GM18867 (cell line): Measurements from ENCODE around the gene BANF1.

Source experiments
- ATAC-seq: cut with Tn5 transposase; IDR thresholded peaks from one replicate; pipeline ENCODE4 v1.9.1; 2021; ENCODE audit warnings: mild to moderate bottlenecking, moderate library complexity; ENCODE audit not compliant: unreplicated experiment

Gene BANF1

DNA sequence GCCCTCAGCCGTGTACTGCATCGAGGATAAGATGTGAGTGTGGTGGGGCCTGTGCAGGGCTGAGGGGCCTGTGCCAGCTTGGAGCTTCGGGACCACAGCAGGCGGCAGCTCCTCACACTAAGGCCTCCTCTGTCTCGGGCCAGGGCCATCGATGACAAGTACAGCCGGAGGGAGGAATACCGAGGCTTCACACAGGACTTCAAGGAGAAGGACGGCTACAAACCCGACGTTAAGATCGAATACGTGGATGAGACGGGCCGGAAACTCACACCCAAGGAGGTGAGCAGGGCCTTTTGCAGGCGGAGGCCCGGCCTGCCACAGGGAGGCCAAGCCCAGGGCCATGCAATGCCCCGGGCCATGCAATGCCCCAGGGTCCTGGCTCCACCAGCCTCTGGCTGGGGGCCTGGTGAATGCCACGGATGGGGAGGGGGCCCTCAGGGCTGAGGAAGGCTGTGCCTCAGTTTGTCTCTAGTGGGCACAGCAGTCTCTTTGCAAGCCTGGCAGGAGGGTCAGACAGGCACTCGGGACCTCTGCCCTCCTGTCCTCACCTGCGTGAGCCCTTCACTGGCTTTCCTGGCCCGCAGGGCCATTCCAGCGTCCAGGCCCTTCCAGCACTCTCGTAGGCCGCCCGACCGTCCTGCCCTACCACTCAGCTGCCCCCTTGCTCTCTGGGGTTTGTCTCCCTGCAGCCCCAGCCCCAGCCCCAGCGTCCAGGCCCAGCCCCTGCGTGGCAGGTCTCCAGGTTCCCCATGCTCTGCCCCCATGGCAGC lies 24.5 kb upstream of the BANF1 start:
- no peak for ATAC-seq

DNA sequence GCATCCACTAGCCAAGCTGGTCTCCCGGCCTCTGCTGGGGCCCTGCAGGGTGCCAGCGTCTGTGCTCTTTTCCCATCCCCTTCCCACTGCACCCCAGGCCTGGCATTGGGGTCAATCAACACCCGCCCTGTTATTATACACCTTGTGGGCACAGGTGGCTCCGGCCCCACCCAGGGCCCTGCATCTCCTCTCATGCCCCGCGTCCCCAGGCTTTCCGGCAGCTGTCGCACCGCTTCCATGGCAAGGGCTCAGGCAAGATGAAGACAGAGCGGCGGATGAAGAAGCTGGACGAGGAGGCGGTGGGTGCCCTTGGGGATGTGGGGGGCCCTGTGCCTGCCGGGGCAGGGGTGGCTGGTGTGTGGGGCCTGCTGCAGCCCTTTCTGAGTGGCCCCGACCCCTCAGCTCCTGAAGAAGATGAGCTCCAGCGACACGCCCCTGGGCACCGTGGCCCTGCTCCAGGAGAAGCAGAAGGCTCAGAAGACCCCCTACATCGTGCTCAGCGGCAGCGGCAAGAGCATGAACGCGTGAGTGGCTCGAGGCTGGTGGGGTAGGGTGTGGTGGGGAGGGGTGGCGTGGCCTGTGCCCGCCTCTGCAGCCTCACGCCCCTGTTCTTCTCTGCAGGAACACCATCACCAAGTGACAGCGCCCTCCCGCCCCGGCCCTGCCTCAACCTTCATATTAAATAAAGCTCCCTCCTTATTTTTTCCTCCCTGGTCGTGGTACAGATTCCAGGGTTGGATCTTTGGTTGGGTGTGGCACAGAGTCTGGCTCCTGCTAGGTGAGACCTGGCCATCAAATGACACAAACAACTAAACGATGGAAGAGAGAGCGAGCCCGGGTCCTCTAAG lies 23.7 kb upstream of the BANF1 start:
- ATAC-seq = no peak

DNA sequence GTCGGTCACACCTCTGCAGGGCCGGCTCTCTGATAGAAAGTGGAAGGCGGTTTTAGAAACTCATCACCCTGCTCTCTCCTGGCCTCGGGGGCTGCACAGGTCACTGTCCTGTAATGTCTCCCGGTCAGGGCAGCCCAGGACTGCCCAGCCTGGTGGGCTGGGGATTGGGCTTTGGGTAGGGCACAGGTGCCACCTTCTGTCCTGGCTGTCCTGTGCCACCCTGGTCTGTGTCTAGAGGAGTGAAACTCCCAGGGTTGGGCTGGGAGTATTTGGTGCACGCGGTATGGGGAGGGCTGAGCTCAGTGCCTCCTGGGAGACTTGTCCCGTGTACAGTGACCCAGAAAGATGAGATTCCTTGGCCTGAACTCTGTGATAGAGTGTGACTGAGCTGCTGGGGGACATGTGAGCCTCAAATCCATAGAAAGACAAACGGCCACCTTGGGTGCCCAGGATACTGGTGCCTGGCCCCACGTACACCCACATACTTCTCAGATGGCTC lies 23.0 kb upstream of the BANF1 start:
- no peak for ATAC-seq

DNA sequence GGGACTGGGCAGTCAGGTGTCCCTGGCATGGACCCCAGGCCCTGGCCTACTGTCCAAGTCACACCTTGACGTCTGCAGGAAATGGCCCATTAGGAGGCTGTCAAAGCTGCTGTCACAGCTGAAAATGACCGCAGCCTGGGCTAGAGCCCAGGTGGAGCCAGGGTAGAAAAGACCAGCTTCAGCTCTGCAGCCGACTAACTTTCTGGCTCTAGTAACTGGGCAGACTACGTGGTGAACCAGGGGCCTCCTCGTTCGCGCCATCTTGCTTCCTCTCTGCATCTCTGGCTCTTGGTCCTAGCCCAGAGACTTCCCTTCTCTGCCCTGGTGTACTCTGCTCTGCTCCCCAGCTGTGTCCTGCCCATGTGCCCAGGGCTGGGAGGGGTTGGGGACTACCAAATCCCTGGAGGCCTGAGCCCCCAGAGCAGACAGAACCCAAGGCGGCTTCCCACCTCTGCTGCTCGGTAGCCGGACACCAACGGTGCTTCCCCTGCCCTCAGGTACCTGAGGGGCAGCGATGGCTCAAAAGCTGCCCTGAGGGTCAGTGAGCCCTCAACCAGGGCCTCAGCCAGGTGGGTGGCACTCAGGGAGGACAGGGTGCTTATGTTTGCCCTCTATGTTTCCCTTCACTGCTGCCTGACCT lies 21.1 kb upstream of the BANF1 start:
- no peak for ATAC-seq

DNA sequence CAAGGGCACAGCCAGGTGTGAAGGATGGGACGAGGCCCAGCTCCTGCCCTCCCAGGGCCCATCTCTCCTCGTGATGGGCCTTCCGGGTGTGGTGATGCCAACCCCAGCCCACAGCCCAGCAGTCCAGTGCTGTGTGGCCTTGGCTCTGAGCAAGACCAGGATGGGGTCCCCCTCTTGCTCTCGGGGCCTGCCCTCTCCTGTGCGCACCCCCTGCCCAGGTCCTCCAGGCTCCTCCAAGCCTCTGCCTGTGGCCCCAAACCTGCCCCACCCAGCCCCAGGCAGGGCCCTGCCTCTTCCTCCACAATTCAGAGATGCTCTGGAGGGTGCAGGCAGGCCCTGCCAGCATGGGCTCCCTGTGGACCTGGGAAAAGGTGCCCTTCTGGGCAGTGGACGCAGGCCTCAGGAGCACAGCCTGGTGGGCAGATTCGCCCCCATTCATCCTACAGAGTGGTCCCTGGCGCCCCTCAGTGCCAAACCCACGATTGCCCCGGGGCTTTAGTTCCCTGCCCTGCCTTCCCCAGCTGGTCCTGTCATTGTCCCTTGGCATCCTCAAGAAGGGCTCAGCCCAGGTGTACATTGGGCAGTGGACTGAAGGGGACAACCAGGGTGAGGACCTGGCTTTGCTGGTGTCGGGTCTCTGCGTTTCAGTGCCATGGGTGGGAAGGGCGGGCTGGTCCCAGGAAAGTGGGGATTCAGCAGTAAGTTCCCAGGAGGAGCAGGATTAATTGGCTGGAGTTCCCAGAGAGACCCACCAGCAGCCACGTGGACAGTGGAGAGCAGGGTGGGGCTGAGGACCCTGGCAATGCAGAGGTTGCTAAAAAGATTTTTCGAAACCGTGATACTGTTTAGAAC lies 20.1 kb upstream of the BANF1 start:
- ATAC-seq = no peak

DNA sequence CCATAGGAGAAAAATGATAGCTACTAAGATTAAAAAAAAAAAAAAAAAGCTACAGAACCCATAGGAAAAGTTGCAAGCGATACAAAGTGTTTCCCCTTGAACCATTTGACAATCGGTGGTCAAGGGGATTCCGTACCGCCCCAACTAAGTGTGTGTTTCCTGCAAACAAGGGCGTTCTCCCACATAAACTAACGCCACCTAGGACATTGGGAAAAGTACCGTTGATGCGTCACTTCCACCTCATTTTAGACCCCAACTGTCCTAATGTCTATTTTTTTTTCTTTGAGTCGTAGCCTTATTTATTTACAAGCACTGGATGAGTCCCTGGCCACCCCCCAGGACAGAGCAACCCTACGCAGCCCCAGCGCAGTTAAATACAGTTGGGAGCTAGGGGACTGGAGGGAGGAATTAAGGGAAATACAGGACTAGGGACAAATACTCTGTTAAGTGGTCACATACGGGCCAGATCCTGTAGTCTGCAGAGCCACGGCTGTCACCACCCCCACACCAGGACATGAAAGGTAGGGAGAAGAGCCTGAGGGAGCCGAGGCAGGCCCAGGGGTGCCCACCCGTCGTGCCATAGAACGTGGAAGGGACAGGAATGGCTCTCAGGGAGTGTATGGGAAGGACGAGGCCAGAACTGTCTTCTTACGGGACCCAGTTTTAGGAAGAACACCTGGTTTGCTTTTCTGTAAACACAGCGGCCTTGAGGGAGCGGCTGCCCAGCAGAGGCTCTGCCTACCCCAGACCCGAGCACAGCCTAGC lies 19.3 kb upstream of the BANF1 start:
- no peak for ATAC-seq

DNA sequence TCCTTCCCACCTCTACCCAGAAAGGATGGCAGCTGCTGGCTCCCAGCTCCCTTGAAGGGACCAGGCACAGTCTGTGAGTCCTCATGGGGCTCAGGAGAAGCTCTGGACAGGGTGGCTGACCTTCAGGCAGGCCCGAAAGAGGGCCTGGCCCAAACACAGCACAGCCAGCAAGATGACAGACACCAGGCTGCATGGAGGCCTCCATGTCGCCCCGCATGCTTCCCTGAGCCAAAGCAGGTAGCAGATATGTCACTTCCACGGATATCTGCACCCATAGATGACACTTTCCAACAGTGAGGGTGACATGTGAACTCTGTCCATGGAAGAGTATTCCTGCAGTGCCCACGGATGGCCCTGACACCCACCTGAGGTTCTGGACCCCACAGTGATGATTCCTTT lies 18.7 kb upstream of the BANF1 start:
- no peak for ATAC-seq

DNA sequence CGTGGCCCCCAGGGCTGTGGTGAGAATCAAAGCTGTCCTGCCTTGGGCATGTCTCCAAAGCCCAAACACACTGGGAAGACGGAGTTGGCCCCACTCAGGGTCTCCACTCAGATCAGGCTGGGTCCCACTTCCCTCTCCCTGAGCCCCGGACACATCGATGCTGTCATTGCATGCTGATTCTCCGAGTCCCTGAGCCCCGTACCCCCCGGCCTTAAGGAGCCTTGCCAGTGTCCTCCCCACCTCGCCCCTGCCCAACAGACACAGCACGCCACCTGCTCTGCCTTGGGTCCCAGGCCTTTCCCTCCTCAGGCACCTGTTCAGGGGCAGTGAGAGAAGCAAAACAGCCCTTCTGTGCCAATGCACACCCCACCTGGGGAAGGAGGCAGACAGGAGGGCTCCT lies 15.0 kb upstream of the BANF1 start:
- no peak for ATAC-seq

DNA sequence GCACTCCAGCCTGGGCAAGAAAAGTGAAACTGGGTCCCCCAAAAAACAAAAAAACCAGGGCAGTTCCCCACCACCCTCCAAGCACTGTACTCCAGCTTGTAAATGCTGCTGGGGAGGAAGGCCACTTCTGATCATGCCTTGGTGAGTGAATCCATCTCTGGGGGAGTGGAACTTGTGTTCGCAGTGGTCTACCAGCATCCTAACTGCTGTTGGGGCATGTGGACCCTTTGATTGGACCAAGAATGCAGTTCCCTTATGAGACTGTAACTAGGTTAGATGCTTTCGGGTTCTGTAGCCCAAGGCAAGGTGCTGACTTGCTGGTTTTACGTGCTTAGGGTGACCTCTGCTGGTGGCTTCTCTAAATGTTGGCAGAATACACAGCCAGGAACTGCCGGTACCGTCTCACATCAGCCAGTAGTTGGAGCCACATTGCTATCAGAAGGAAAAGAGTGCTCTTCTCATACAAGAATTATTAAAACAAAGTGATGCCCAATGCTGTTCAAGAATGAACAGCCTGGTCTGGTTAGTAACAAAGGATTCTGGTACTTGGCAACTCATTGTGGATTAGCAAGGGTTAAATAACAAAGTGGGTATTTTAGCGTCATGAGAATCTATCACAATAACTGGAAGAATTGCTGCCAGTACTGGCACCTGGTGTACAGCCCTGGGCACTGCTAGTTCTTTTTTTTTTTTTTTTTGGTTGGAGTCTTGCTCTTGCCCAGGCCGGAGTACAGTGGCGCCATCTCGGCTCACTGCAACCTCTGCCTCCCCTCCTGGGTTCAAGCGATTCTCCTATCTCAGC lies 13.3 kb upstream of the BANF1 start:
- ATAC-seq = peak; percentile 93

DNA sequence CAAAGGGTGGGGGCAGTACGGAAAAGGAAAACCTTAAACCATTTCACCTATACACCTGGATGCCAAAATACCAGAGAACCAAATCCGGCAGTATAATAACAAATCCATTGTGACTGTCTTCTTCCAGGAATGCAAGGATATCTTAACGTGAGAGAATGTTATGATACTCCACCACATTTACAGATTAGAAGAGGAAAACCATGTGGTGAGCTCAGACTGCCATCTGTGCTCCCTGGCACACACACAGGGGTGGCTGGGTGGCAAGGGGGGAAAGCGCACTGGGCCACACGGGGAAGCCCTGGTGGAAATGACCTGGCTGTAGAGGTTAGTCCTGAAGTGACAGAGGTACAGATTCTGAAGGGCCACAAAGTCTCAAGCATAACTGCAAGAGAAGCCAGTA lies 10.2 kb upstream of the BANF1 start:
- no peak for ATAC-seq

DNA sequence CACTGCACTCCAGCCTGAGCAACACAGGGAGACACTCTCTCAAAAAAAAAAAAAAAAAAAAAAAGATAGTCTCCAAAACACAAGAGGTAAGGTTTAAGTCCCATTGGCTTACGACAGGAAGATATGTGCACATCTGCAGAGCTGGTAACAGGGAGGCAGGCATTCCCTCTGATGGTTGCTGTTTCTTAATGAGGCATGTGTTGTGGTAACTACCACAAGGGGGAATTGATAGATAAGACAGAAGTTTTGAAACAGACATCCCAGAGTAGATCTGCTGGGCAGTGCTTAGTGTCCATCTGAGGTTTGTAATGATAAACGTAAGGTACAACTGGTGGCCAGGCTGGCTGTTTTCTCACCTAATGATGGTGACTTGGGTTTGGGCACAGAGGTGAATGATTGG lies 5.0 kb upstream of the BANF1 start:
- ATAC-seq = no peak

DNA sequence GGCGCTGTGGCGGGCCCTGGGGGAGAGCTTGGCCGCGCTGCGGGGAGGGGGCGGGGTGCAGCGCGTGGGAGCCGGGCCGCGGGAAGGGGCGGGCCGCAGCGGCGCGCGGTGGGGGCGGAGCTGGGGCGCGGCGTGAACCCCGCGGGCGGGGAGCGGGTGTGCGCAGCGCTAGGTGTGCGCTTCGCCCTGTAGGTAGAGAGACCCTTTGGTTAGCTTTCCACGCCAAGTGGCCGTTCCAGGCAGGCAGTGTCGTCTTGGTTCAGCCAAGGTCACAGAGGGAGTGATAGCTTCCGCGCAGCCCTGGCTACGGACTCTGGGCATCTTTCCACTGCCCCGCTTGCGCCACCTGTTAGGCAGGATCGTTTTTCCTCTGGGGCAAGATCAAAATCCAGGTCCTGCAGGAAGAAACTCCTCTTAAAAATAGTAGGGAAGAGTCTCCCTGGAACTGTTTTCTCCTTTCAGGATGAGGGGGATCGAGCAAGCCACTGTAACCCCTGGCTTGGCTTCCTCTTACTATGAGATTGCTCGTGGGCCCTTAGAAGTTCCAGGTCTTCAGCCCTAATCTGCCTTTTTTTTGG lies 434 bp downstream of the BANF1 start:
- peak; percentile 55 for ATAC-seq

DNA sequence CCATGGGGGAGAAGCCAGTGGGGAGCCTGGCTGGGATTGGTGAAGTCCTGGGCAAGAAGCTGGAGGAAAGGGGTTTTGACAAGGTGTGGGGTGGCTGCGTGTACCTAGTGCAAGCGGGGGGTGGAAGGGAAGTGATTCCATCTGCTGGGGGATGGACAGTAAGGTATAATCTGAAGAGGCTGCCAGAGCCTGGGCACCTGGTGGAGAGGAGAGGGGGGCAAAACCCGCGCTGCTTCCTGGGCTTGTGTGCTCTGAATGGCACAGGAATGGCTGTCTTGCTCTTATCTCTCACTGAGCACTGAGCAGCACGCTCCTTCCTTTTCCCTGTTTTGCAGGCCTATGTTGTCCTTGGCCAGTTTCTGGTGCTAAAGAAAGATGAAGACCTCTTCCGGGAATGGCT lies 988 bp downstream of the BANF1 start:
- ATAC-seq = no peak

DNA sequence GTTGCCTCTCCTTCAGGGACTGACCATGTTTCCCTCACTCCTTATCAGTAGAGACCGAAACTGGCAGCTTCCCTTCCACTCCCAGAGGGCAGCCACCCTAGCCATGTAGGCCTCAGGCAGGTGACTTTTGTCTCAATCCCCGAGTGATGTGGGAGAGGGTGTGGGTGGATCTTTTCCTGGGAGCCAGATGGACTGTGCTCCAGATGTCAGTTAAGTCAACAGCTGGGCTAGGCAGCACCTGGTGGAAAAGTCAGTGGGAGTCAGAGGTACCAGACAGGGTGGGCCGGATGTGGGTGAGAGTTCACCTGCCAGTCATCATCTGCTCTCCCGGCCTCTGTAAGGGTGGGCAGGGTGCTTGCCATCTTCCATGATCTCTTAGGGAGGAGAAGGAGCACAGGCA lies 1.9 kb downstream of the BANF1 start:
- no peak for ATAC-seq

DNA sequence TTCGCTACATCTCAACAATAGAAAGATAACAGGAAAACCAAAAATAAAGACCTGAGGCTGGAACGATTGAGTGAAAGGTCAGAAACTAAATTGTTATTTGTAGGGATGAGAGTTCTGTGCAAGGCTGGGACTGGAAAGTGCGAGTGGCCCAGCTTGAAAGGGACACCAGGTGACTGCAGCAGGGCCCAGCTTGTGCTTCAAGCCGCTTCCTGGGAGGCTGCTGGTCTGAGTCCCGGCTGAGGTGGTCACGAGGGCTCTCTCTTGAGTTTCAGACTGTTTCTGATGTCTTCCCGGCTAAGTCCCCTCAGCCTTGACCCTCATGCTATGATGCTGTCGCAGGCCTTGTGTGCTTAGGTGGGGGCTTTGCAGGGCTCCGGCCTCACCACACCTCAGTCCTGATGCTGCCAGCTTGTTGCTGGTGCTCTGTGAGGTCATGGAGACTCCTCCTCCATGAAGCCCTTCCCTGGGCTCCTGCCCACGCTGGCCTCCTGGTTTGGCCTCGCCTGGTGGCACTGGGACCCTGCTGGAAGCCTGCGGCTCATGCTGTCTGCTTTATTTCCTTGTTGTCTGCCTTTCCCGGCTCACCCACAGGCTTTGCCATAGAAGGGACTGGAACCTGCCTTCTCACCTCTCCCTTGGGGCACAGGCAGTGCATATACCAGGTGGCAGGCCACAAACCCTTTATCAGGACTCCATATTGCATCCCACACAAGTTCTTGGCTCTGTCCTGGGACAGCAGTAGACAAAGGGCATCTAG lies 4.0 kb downstream of the BANF1 start:
- ATAC-seq = no peak

DNA sequence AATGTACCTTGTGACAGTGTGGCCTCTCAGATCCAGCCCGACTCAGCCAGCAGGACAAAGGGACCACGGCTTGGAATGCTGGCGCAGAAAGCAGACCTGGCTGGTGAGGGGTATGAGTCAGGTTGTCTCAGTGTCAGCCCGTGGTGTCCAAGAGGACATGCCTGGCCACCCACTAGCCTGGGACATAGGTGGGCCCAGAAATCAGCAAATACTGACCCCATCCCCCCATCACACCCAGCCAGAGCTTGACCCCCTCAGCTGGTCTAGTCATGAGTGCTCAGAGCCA lies 4.5 kb downstream of the BANF1 start:
- ATAC-seq = no peak

DNA sequence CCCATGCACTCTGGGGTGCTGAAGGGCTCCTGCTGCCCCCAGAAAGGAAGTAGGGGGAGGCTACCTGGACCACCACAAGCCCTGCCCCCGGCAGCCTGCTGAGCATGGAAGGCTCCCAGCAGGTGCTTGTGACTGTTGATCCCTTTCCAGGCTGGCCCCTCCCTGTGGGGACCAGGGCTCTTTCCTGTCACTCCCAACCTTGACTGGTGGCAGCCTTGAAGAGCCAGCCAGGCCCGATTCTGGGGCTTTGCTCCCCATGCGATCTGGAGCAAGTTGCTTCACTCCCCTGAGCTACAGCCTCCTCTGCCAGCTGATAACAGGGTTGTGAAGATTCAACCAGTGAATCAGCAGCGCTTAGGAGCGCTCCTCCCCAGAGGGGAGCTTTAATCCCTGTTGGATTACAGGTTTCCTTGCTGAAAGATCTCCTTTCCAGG lies 4.9 kb downstream of the BANF1 start:
- no peak for ATAC-seq

DNA sequence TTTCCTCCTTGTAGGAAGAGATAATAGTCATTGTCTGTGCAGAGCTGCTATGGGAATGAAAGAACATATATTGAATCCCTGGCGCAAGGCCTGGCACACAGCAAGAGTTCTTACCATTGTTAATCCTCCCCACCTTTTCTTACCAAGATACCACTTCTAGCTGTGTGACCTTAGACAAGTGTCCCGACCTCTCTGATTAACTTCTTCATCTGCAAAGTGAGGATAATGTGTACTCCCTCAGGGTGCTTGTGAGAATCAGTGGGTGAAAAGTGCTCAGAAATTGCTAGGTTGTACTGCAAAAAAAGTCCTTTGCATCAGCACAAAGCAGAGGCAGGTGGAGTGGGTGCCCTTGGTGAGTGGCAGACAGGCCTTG lies 5.8 kb downstream of the BANF1 start:
- no peak for ATAC-seq
